ENCODE data around the gene TOMM40.

The TOMM40 gene

GRCh38 chr19:44865196-44865767, 25.8 kb upstream of the TOMM40 start:
- no peak for TF ChIP-seq POLR2AphosphoS5 (IDR thresholded peaks at IDR 0.05; ENCODE audit: low read depth, low read length)
- no peak for TF ChIP-seq TAF1 (IDR thresholded peaks at IDR 0.05; ENCODE audit: borderline replicate concordance, insufficient read depth, low read length)
- TF ChIP-seq, protein P1, sequence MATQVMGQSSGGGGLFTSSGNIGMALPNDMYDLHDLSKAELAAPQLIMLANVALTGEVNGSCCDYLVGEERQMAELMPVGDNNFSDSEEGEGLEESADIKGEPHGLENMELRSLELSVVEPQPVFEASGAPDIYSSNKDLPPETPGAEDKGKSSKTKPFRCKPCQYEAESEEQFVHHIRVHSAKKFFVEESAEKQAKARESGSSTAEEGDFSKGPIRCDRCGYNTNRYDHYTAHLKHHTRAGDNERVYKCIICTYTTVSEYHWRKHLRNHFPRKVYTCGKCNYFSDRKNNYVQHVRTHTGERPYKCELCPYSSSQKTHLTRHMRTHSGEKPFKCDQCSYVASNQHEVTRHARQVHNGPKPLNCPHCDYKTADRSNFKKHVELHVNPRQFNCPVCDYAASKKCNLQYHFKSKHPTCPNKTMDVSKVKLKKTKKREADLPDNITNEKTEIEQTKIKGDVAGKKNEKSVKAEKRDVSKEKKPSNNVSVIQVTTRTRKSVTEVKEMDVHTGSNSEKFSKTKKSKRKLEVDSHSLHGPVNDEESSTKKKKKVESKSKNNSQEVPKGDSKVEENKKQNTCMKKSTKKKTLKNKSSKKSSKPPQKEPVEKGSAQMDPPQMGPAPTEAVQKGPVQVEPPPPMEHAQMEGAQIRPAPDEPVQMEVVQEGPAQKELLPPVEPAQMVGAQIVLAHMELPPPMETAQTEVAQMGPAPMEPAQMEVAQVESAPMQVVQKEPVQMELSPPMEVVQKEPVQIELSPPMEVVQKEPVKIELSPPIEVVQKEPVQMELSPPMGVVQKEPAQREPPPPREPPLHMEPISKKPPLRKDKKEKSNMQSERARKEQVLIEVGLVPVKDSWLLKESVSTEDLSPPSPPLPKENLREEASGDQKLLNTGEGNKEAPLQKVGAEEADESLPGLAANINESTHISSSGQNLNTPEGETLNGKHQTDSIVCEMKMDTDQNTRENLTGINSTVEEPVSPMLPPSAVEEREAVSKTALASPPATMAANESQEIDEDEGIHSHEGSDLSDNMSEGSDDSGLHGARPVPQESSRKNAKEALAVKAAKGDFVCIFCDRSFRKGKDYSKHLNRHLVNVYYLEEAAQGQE (IDR thresholded peaks at IDR 0.05; ENCODE audit: insufficient read depth in 1 of 2, low read depth in 2 of 2, low read length in 2 of 2) = no peak
- TF ChIP-seq SIN3A (IDR thresholded peaks at IDR 0.05; ENCODE audit: borderline replicate concordance, insufficient read depth, low read length) = no peak
- TF ChIP-seq FOXP2 (optimal IDR thresholded peaks at IDR 0.05; ENCODE audit: borderline replicate concordance, extremely low read depth, extremely low read length, insufficient read depth) = no peak

- TF ChIP-seq FOXP2 (optimal IDR thresholded peaks at IDR 0.05; ENCODE audit: borderline replicate concordance, extremely low read depth, extremely low read length, insufficient read depth) = no peak
- TF ChIP-seq TAF1 (IDR thresholded peaks at IDR 0.05; ENCODE audit: borderline replicate concordance, insufficient read depth, low read length) = no peak
- TF ChIP-seq, protein P1 (IDR thresholded peaks at IDR 0.05; ENCODE audit: insufficient read depth in 1 of 2, low read depth in 2 of 2, low read length in 2 of 2) = no peak
- TF ChIP-seq SIN3A (IDR thresholded peaks at IDR 0.05; ENCODE audit: borderline replicate concordance, insufficient read depth, low read length) = no peak
- no peak for TF ChIP-seq POLR2AphosphoS5 (IDR thresholded peaks at IDR 0.05; ENCODE audit: low read depth, low read length)
These were observed 24.4 kb upstream of the TOMM40 start for GRCh38 chr19:44866664-44867063.

GRCh38 chr19:44867578-44867977, 23.5 kb upstream of the TOMM40 start:
- TF ChIP-seq, protein P1 (IDR thresholded peaks at IDR 0.05; ENCODE audit: insufficient read depth in 1 of 2, low read depth in 2 of 2, low read length in 2 of 2) = no peak
- TF ChIP-seq SIN3A (IDR thresholded peaks at IDR 0.05; ENCODE audit: borderline replicate concordance, insufficient read depth, low read length) (no peak), POLR2AphosphoS5 (IDR thresholded peaks at IDR 0.05; ENCODE audit: low read depth, low read length) (no peak), FOXP2 (optimal IDR thresholded peaks at IDR 0.05; ENCODE audit: borderline replicate concordance, extremely low read depth, extremely low read length, insufficient read depth) (no peak), TAF1 (IDR thresholded peaks at IDR 0.05; ENCODE audit: borderline replicate concordance, insufficient read depth, low read length) (no peak)

DNA sequence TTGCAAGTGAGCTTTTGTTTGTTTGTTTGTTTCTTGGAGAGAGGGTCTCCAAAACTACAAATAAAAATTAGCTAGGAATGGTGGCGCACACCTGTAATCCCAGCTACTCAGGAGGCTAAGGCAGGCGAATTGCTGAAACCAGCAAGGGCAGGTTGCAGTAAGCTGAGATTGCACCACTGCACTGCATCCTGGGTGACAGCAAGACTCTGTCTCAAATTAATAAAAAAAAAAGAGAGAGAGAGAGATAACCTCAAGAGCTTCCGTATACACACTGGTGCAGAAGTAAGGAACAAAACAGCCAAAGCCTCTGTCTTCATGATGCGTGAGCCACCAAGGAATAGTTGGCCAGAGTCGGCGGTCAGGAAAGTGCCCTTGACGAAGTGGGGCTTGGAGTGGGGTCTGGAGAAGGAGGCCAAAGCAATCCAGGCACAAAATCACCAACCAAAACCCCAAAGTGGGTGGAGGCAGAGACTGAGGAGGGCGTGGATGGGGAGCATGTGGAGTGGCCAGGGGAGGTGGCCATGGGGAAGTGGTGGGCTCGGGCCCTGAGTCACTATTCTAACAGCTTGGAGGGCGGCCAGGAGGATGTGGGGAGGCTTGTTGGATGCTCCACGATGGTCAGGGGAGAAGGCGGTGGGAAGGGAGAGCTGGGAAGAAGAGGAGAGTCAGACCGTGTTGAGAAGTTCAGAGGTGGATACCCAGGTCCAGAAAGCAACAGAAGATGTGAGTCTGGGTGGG, 21.2 kb upstream of the TOMM40 start:
- TF ChIP-seq SIN3A (IDR thresholded peaks at IDR 0.05; ENCODE audit: borderline replicate concordance, insufficient read depth, low read length) = no peak
- TF ChIP-seq POLR2AphosphoS5 (IDR thresholded peaks at IDR 0.05; ENCODE audit: low read depth, low read length) = no peak

GRCh38 chr19:44871809-44872208, 19.2 kb upstream of the TOMM40 start:
- TF ChIP-seq TAF1 (IDR thresholded peaks at IDR 0.05; ENCODE audit: borderline replicate concordance, insufficient read depth, low read length) = no peak
- TF ChIP-seq POLR2AphosphoS5 (IDR thresholded peaks at IDR 0.05; ENCODE audit: low read depth, low read length) = no peak
- no peak for TF ChIP-seq SIN3A (IDR thresholded peaks at IDR 0.05; ENCODE audit: borderline replicate concordance, insufficient read depth, low read length)
- no peak for TF ChIP-seq FOXP2 (optimal IDR thresholded peaks at IDR 0.05; ENCODE audit: borderline replicate concordance, extremely low read depth, extremely low read length, insufficient read depth)
- TF ChIP-seq, protein P1 (IDR thresholded peaks at IDR 0.05; ENCODE audit: insufficient read depth in 1 of 2, low read depth in 2 of 2, low read length in 2 of 2) = no peak
